ENCODE measurements around the gene NPIPB2. TPM values are rescaled to one million over a fixed set of nuclear protein-coding genes. Genes with fewer than 3 reads are reported as not detected.
"Not testable (repeated sequence)": the region's sequence is repeated elsewhere in the genome, so short reads cannot be mapped to it uniquely, and the experiment has no call there.

The NPIPB2 gene
- total and polyA plus RNA-seq, 2 of the 8 experiments (the other 6 are each of a cell fraction or from before 2014, with no cell fraction given): 7.5 to 8.3 TPM

DNA sequence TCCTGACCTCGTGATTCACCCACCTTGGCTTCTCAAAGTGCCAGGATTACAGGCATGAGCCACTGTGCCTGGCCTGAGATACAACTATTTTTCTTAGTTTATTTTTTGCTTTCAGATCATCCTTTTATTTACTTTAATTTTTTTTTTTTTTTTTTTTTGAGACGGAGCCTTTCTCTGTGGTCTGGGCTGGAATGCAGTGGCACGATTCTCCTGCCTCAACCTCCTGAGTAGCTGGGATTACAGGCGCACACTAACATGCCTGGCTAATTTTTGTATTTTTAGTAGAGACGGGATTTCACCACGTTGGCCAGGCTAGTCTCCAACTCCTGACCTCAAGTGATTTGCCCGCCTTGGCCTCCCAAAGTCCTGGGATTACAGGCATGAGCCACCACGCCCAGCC is 11.7 kb upstream of the NPIPB2 start:
- H3K23me2 ChIP-seq (ENCODE audit: low read depth, low read length); H3K4me1 ChIP-seq (replicated peaks in 1 of 4; ENCODE audit: control insufficient read depth in 3 of 4, insufficient read depth in 4 of 4, low read length in 3 of 4); H2BK20ac ChIP-seq (ENCODE audit: low read length); H2BK15ac ChIP-seq (ENCODE audit: low read length); H3K9ac ChIP-seq (replicated peaks in 1 of 4; ENCODE audit: extremely low read depth in 1 of 4, low read depth in 3 of 4, low read length in 3 of 4); H3K9me3 ChIP-seq (ENCODE audit: insufficient read depth in 2 of 2, low read depth in 1 of 2, low read length in 1 of 2); H4K5ac ChIP-seq (ENCODE audit: insufficient read length, low read depth, low read length); H4K8ac ChIP-seq (ENCODE audit: extremely low read depth, insufficient read depth, low read length); H3K56ac ChIP-seq (replicated peaks; ENCODE audit: insufficient read length, low read depth, low read length); H2BK5ac ChIP-seq (ENCODE audit: low read depth, low read length); H3K14ac ChIP-seq (ENCODE audit: insufficient read length); H2BK120ac ChIP-seq (replicated peaks; ENCODE audit: low read depth, low read length); H3K36me3 ChIP-seq (ENCODE audit: control insufficient read depth in 2 of 4, insufficient read depth in 4 of 4, low read length in 3 of 4); H2AK5ac ChIP-seq (ENCODE audit: low read depth, low read length); H3K23ac ChIP-seq (ENCODE audit: insufficient read length); H2BK12ac ChIP-seq (ENCODE audit: low read depth, low read length); H3K4me2 ChIP-seq (ENCODE audit: insufficient read depth in 1 of 2, low read depth in 2 of 2, low read length in 2 of 2); H3K4me3 ChIP-seq (ENCODE audit: extremely low read depth in 1 of 4, insufficient read depth in 2 of 4, low read depth in 3 of 4, low read length in 4 of 4); FAIRE-seq; H3K27me3 ChIP-seq (replicated peaks in 1 of 4; ENCODE audit: control insufficient read depth in 3 of 4, extremely low read depth in 1 of 4, insufficient read depth in 3 of 4, low read length in 3 of 4); H3K27ac ChIP-seq (ENCODE audit: low read depth, low read length); H3K79me2 ChIP-seq (ENCODE audit: control insufficient read depth in 1 of 2, insufficient read depth in 2 of 2, low read length in 2 of 2); H3K4ac ChIP-seq (replicated peaks; ENCODE audit: insufficient read length, low read depth, low read length); H4K91ac ChIP-seq (replicated peaks; ENCODE audit: insufficient read length, low read length); DNase-seq (ENCODE audit: low read depth in 1 of 2, low spot score in 2 of 2); H3K79me1 ChIP-seq (ENCODE audit: low read depth, low read length); H2AFZ ChIP-seq (ENCODE audit: low read length); H4K20me1 ChIP-seq (replicated peaks in 1 of 2; ENCODE audit: control insufficient read depth in 1 of 2, insufficient read depth in 2 of 2, low read length in 2 of 2); H3K18ac ChIP-seq (ENCODE audit: extremely low read depth, low read length); POLR2A ChIA-PET (ENCODE audit: partially characterized antibody): not testable (repeated sequence)
- 80% methylated on average over 8 of the region's 8 CpGs; no CpG with 5 or more reads in 1 of the 2 experiments for whole genome bisulfite sequencing, 2 experiments (ENCODE audit: extremely low coverage in 1 of 2, insufficient coverage in 1 of 2, insufficient read length in 1 of 2, insufficient replicate concordance in 2 of 2, low coverage in 1 of 2, low lambda C conversion rate in 2 of 2, missing lambda C conversion rate in 1 of 2)
- CTCF ChIA-PET (ENCODE audit: partially characterized antibody): interaction anchor here (1.1 kb wide), 1 partner anchor 114 kb away, joined by 4 read pairs; no protein-coding TSS in a partner anchor

Measured in H1 (cell line).